Measurements from ENCODE around the gene ZNRF1. TPM values are rescaled to one million over a fixed set of nuclear protein-coding genes. Genes with fewer than 3 reads are reported as not detected.
"Not testable (repeated sequence)": the region's sequence is repeated elsewhere in the genome, so short reads cannot be mapped to it uniquely, and the experiment has no call there.

The ZNRF1 gene
- total RNA-seq, 1 donor from 2014 or later = 30.7 TPM

DNA sequence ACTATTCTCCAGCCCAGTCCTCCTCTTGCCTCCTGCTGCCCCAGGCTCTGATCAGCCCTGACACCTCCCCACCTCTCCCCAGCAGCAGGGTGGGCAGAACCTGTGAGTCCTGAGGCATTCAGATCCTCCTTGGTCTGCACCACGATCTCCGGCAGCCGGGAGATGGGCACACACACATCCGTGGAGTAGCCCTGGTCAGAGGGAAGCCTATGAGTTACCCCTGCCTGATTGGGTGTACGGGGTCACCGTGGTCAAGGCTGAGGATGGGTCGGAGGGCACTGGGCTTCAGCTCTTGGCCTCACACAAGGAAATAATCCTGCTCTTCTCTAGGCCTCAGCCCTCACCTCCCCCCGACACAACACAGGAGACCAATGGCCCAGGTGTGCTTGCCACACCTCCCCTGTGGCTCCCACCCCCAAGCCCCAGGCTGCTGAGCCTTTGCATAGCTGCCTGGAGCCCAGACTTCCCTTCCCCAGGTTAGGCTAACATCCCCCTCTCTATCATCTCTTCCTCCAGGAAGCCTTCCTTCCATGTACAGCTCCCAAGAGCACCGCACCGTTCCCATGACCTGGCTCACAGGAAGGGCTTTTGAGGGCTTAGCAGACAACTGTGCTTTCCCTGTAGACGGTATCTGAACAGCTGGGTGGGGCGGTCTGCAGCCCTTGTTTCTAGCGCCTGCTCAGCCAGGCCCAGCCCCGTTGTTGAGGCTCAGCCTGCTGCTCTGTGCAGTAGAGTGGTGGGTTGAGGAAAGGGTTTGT is 114.1 kb downstream of the ZNRF1 start:
- DNase-seq (ENCODE audit: low spot score) = no peak

DNA sequence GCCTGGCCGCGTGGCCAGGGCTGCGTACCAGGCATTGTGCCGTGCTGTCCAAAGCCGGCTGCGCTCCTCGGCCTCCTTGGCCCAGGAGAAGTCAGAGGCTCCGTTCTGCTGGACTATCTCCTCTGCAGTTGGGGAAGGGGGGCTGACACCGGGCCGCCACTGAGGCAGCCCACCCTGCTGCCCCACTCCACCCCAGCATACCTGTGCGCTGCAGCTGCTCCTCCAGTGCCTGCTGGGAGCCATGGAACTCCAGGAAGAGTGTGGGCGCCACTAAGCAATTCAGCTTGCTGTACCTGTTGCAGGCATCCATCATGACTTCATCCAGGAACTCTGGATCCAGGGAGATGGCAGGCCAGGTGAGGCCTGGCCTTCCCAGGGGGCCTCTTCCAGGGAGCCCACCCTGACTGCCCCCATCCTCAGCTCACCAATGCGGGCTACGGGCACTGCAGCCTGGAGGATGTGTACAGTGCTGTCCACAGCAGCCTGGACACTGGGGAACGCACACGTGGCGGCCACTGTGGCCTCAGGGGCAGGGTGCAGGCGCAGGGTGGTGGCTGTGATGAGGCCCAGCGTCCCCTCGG is 114.8 kb downstream of the ZNRF1 start:
- DNase-seq (ENCODE audit: low spot score) = no peak

DNA sequence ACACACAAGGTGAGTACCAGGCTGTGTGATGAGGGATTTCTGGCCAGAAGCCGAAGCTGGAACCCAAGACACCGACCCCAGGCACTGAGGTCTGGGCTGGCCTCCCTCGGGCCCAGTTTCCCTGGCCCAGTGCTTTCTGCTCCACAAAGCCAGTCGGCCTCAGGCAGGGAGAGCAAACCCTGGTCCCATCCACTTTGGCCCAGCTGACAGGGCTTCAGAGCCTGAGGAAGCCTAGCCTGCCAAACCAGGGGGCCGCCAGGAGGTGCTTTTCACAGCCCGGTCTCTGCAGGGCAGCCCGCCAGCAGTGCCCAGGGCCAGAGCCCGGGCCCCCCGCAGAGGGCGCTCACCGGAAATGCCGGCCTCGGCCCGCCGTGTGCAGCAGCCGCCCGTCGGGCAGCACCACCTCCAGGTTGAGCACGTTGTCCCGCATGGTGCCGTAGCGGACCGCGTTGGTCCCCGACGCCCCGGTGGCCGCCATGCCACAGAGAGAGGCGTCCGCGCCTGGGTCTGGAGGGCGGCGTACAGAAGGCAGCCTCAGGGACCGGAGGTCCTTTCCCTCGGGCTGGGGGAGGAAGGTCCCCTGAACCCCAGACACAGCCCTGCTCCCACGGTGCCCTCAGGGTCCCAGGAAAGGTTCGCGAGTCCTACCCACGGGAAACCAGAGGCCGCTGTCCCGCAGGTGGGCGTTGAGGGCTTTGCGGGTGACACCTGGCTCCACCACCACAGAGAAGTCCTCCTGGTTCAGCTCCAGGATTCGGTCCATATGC is 115.5 kb downstream of the ZNRF1 start:
- DNase-seq (ENCODE audit: low spot score) = no peak

DNA sequence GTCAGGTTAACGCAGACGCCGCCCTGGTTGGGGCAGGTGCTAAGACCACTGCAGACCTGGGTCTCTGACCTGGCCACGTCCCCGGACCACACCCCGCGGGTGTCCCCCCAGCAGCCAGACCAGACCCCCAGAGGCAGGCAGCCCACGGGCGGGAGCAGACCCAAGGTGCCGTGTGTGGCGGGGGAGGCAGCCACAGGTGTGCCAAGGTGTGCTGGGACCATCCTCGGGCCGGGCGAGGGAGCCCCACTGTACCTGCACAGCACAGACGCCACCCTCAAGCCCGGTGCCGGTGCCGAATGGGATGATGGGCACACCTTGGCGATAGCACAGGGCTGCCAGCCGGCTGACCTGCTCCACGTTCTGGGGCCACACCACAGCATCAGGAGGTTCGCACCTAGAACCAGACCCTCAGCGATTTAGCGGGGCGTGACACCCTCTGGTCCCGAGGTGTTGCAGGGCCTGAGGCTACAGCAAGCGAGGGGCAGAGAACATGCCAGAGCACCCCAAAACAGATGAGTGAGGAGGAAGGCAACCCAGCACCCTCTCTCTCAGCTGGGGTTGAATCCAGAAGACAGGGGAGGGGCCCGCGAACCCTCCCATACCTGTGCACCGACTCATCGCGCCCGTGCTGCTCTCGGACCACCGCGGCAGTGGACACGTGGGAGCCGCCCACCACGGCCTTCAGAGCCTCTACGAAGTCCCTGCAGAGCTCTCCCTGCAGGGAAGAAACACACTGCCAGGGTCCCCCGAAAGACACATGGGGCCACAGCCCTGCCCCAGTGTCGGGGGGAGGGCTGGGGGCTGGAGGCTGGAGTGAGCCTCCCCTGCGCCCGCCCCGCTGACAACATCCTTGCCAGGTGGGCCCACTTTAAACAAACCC is 116.4 kb downstream of the ZNRF1 start:
- no peak for DNase-seq (ENCODE audit: low spot score)

- DNase-seq (ENCODE audit: low spot score) = peak; percentile 69
Measured at GRCh38 chr16:75116081-75116910, 117.5 kb downstream of the ZNRF1 start, which contains the start of gene LDHD. TSS of gene LDHD (minus strand) at chr16:75116780. CDS start at chr16:75116720, 60 bp downstream.

DNA sequence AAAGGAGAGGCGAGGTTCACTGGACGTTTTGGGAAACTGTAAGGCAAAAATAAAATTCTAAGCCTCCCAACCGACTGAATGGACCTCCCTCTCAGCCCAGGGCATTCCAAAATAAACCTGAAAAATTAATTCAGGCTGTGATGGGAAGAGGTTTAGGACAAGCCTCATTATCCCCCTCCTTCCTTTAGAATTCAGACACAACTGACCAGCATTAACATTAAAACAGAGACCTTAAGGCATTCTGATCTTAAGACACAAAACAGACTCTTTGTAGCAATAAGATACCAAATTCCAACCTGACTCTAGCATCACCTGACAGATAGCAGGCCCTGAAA is 118.1 kb downstream of the ZNRF1 start:
- DNase-seq (ENCODE audit: low spot score) = no peak

GRCh38 chr16:75118943-75119539 is 120.2 kb downstream of the ZNRF1 start:
- no peak for DNase-seq (ENCODE audit: low spot score)

- no peak for DNase-seq (ENCODE audit: low spot score)
Measured at GRCh38 chr16:75120253-75120652, 121.4 kb downstream of the ZNRF1 start.

GRCh38 chr16:75121949-75122568 is 123.2 kb downstream of the ZNRF1 start:
- DNase-seq (ENCODE audit: low spot score) = no peak

DNA sequence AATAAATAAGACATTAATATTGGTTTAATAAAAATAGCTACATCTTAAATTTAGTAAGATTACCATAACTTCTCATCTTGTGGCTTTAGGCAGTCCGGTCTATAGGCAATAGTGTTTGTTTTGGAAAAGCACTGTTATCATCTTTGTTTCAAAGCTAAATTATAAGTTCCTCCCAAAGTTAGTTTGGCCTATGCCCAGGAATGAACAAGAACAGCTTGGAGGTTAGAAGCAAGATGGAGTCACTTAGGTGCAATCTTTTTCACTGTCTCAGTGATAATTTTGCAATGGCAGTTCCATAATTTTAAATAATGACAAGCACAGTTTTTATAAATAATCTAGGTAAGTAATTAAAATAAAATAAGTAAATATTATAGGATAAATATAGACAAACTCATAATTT is 123.8 kb downstream of the ZNRF1 start:
- DNase-seq (ENCODE audit: low spot score) = no peak

DNA sequence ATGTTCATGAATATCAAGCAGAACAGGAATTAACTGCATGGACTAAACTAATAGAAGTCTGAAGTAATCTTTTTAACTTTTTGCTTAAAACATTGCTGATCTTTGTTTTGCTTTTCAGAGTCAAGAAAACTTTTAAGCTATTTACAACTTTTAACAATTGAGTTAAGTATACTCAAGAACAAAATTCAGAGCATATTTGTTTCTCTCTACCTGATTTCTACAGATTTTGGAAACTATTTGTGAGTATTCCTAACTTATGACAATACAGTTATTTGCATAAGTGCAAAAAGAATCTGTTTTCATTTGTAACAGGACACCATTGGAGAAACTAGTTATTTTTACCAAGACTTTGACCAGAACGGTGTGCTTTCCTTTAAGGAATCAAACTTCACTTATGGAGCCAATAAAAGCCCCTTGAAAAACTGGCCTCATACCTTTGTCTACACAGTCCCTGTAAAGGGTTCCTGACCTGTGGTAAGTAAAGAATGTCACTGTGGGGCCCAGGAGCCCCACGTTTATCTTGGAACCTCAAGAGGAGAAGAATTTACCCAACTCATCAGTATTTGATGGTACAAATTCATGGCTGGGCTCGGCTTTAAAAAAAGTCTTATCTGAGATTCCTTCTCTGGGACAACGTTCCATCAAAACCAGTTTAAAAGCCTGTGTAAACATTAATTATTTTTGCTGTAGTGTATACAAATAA is 129.0 kb downstream of the ZNRF1 start:
- DNase-seq (ENCODE audit: low spot score) = no peak

DNA sequence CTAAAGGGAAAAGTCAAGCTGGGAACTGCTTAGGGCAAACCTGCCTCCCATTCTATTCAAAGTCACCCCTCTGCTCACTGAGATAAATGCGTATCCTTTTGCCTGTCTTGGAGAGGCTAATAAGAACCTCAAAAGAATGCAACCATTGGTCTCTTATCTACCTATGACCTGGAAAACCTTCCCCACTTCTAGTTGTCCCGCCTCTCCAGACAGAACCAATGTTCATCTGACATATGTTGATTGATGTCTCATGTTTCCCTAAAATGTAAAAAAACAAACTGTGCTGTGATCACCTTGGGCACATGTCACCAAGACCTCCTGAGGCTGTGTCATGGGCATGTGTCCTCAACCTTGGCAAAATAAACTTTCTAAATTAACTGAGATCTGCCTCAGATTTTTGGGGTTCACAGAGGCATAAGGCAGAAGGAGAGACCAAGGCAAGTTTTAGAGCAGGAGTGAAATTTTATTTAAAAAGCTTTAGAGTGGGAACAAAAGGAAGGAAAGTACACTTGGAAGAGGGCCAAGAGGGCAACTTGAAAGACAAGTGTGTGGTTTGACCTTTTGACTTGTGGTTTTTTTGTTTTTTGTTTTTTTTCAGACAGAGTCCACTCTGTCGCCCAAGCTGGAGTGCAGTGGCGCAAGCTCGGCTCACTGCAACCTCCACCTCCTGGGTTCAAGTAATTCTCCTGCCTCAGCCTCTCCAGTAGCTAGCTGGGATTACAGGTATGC is 130.8 kb downstream of the ZNRF1 start:
- not testable (repeated sequence) for DNase-seq (ENCODE audit: low spot score)

DNA sequence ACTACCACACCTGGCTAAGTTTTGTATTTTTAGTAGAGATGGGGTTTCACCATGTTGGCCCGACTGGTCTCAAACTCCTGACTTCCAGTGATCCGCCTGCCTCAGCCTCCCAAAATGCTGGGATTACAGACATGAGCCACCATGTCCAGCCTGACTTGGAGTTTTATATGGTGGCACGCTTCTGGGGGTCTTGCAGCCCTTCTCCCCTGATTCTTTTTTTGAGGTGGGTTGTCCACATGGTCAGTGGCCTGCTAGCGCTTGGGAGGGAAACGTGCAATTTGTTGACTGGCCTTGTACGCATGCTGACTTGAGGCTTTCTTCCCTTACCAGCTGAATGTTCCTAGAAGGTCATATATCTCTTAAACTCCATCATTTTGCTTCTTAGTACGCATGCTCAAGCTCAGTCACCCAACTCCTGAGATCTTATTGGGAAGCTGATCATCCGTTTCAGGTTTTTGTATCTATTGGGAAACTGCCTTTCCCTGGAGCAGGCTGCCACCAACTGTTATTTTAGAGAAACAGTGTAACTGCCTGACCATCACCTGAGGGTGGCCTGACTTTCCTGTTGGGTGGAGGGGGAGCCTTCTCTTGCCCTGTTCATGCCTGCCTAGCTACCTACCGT is 131.4 kb downstream of the ZNRF1 start:
- DNase-seq (ENCODE audit: low spot score) = no peak

DNA sequence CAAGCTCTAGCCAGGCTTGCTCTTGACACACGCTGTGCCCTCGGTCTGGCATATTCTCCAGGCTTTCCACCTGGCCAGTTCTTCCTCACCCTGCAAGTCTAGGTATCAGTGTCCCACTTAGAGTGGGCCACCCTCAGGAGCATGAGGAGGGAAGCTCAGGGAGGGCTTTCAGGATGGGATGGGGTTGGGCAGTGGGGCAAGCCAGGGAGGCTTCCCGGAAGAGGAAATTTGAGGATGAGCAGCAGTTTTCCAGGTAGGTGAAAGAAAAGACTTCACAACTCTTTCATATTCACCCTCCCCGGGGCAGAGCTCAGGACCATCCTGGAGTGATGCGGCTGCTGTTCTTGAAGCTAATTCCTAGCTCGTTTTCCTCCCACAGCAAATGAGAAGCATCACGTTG is 132.3 kb downstream of the ZNRF1 start:
- no peak for DNase-seq (ENCODE audit: low spot score)

GRCh38 chr16:75138233-75138632 is 139.4 kb downstream of the ZNRF1 start:
- DNase-seq (ENCODE audit: low spot score) = no peak

DNA sequence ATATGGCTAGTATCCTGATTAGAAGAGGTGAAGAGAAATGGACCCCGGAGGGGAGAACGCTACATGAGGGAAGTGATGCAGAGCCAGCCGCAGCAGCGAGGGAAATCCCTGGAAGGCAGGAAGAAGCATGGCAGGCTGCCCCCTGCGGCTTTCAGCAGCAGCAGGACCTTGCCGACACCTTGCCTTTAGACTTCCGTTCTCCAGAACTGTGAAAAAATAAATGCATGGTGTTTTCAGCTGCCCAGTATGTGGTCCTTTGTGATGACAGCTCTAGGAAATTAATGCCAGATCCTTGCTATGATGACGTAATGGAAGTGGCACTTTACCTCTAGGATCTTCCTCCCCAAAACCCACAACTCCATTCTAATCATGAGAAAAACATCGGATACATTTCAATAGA is 139.8 kb downstream of the ZNRF1 start:
- DNase-seq (ENCODE audit: low spot score) = no peak

- no peak for DNase-seq (ENCODE audit: low spot score)
Measured at GRCh38 chr16:75139498-75139897, 140.7 kb downstream of the ZNRF1 start.

- no peak for DNase-seq (ENCODE audit: low spot score)
Measured at GRCh38 chr16:75143941-75144340, 145.1 kb downstream of the ZNRF1 start.
